T-helper 2 cell treated with Interferon-gamma antibody and Interleukin-4, amounts not matched to agents 100 ng/mL and 5 ng/mL, for 36 hours (primary cell): ENCODE data around the gene SLC5A11. TPM values are rescaled to one million over a fixed set of nuclear protein-coding genes. Genes with fewer than 3 reads are reported as not detected.

Experiments used
- intact Hi-C: fragments of 100-400 bp; cut with micrococcal nuclease; formaldehyde crosslinking; loops from one replicate; pipeline ENCODE4 v1.15.1; 2023
- total RNA-seq: library from RNA; stranded (reverse); gene quantifications from 2 replicates; pipeline ENCODE4 v1.2.3, GENCODE V29; 2022

The SLC5A11 gene
- total RNA-seq, 1 donor from 2014 or later = 0.41 TPM

- intact Hi-C loops = no loop called here
Measured at GRCh38 chr16:24917236-24917635, 71.5 kb downstream of the SLC5A11 start.

- intact Hi-C loops = no loop called here
Measured at GRCh38 chr16:24917891-24918290, 72.1 kb downstream of the SLC5A11 start.

- intact Hi-C loops = no loop called here
Measured at GRCh38 chr16:24918641-24919040, 72.9 kb downstream of the SLC5A11 start.

- intact Hi-C loops = no loop called here
Measured at GRCh38 chr16:24919536-24919935, 73.8 kb downstream of the SLC5A11 start.

GRCh38 chr16:24920568-24920967 is 74.8 kb downstream of the SLC5A11 start:
- intact Hi-C loops = no loop called here

GRCh38 chr16:24921229-24921628 is 75.5 kb downstream of the SLC5A11 start:
- intact Hi-C loops = no loop called here

- intact Hi-C loops = no loop called here
Measured at GRCh38 chr16:24925163-24925562, 79.4 kb downstream of the SLC5A11 start.

GRCh38 chr16:24929409-24929808 is 83.6 kb downstream of the SLC5A11 start:
- intact Hi-C loops = no loop called here

- intact Hi-C loops = no loop called here
Measured at GRCh38 chr16:24930440-24930839, 84.7 kb downstream of the SLC5A11 start.

GRCh38 chr16:24931091-24931490 is 85.3 kb downstream of the SLC5A11 start:
- intact Hi-C loops = no loop called here

GRCh38 chr16:24935336-24935735 is 89.6 kb downstream of the SLC5A11 start:
- intact Hi-C loops = no loop called here

GRCh38 chr16:24936151-24936550 is 90.4 kb downstream of the SLC5A11 start:
- intact Hi-C loops = no loop called here

- intact Hi-C loops = no loop called here
Measured at GRCh38 chr16:24939224-24939623, 93.5 kb downstream of the SLC5A11 start.

- intact Hi-C loops = no loop called here
Measured at GRCh38 chr16:24939738-24940137, 94.0 kb downstream of the SLC5A11 start.

GRCh38 chr16:24943471-24943870 is 97.7 kb downstream of the SLC5A11 start:
- intact Hi-C loops = no loop called here

- intact Hi-C loops = no loop called here
Measured at GRCh38 chr16:24944206-24944605, 98.4 kb downstream of the SLC5A11 start.

GRCh38 chr16:24946155-24946554 is 100.4 kb downstream of the SLC5A11 start:
- intact Hi-C loops = no loop called here

GRCh38 chr16:24950275-24950674 is 104.5 kb downstream of the SLC5A11 start:
- intact Hi-C loops = no loop called here

GRCh38 chr16:24953306-24953705 is 107.5 kb downstream of the SLC5A11 start:
- intact Hi-C loops = no loop called here

GRCh38 chr16:24953721-24954120 is 108.0 kb downstream of the SLC5A11 start:
- intact Hi-C loops = no loop called here

GRCh38 chr16:24954137-24954536 is 108.4 kb downstream of the SLC5A11 start:
- intact Hi-C loops = no loop called here

GRCh38 chr16:24955975-24956731 is 110.4 kb downstream of the SLC5A11 start:
- intact Hi-C loops = no loop called here

GRCh38 chr16:24957887-24958286 is 112.1 kb downstream of the SLC5A11 start:
- intact Hi-C loops = no loop called here
